GM19468 (cell line): Measurements from ENCODE around the gene RBMS3.

Source experiments
- ATAC-seq: cut with Tn5 transposase; IDR thresholded peaks from one replicate; pipeline ENCODE4 v1.9.1; 2021; ENCODE audit warnings: mild to moderate bottlenecking, moderate library complexity, moderate number of reproducible peaks; ENCODE audit not compliant: unreplicated experiment; ENCODE audit errors: extremely low read depth

Gene RBMS3

GRCh38 chr3:29274667-29275066, 6.2 kb upstream of the RBMS3 start:
- ATAC-seq, result no peak

- ATAC-seq, result no peak
Measured at GRCh38 chr3:29275309-29275708, 5.6 kb upstream of the RBMS3 start.

GRCh38 chr3:29277249-29277648, 3.6 kb upstream of the RBMS3 start:
- no peak for ATAC-seq

GRCh38 chr3:29279286-29279685, 1.6 kb upstream of the RBMS3 start:
- no peak for ATAC-seq

- no peak for ATAC-seq
Measured at GRCh38 chr3:29279806-29280205, 1.1 kb upstream of the RBMS3 start.

GRCh38 chr3:29281094-29281343, 148 bp downstream of the RBMS3 start:
- ATAC-seq, result no peak

GRCh38 chr3:29281344-29282241, 722 bp downstream of the RBMS3 start:
- ATAC-seq, result no peak

GRCh38 chr3:29282427-29283230, 1.8 kb downstream of the RBMS3 start:
- ATAC-seq, result no peak

GRCh38 chr3:29283231-29284119, 2.6 kb downstream of the RBMS3 start:
- ATAC-seq, result no peak

- no peak for ATAC-seq
Measured at GRCh38 chr3:29284497-29284896, 3.6 kb downstream of the RBMS3 start.

GRCh38 chr3:29285471-29286071, 4.7 kb downstream of the RBMS3 start:
- ATAC-seq, result no peak

- no peak for ATAC-seq
Measured at GRCh38 chr3:29286478-29287240, 5.8 kb downstream of the RBMS3 start.

- no peak for ATAC-seq
Measured at GRCh38 chr3:29290596-29290995, 9.7 kb downstream of the RBMS3 start.

GRCh38 chr3:29291260-29291981, 10.6 kb downstream of the RBMS3 start:
- ATAC-seq, result no peak

- no peak for ATAC-seq
Measured at GRCh38 chr3:29291982-29292363, 11.1 kb downstream of the RBMS3 start.

- no peak for ATAC-seq
Measured at GRCh38 chr3:29293421-29293820, 12.6 kb downstream of the RBMS3 start.

GRCh38 chr3:29297998-29298397, 17.1 kb downstream of the RBMS3 start:
- ATAC-seq, result no peak

- ATAC-seq, result no peak
Measured at GRCh38 chr3:29301332-29302019, 20.6 kb downstream of the RBMS3 start.
